ENCODE data around the gene EFCAB6. TPM values are rescaled to one million over a fixed set of nuclear protein-coding genes. Genes with fewer than 3 reads are reported as not detected.

Gene EFCAB6
- total RNA-seq, 1 donor from 2014 or later = 8.6 TPM

DNA sequence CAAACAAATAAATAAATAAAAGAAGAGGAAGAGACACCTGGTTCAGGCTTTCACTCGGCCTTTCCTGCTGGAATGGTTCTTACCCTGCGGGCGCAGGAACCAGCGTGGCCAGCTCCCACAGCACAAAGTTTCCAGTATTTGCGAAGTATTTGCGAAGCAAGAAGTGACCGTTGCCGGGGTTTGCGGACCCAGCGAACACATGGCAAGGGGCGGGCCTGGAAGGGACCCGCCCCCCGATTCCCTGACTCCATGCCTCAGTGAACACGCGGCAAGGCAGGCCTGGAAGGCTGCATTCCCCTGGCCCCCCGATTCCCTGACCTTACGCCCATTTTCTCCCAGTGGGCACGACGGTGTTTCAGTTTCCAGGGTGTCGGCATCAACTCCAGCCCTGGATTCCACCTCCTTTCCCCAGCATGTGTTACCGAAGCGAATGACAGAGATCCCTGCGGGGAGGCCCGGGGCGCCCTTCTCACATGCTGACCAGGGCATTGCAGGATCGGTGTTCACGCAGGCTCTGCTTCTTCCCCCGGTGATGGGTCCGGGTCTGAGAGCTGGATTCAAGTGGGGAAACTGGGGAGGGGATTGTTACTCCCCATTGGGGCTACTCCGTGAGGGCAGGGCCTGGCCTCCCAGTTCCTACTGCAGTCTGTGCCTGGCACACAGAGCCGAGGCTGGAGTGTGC, 297.5 kb downstream of the EFCAB6 start:
- no peaks in the 10 kb centered on the region for H3K4me1 ChIP-seq
- TF ChIP-seq, protein P1, sequence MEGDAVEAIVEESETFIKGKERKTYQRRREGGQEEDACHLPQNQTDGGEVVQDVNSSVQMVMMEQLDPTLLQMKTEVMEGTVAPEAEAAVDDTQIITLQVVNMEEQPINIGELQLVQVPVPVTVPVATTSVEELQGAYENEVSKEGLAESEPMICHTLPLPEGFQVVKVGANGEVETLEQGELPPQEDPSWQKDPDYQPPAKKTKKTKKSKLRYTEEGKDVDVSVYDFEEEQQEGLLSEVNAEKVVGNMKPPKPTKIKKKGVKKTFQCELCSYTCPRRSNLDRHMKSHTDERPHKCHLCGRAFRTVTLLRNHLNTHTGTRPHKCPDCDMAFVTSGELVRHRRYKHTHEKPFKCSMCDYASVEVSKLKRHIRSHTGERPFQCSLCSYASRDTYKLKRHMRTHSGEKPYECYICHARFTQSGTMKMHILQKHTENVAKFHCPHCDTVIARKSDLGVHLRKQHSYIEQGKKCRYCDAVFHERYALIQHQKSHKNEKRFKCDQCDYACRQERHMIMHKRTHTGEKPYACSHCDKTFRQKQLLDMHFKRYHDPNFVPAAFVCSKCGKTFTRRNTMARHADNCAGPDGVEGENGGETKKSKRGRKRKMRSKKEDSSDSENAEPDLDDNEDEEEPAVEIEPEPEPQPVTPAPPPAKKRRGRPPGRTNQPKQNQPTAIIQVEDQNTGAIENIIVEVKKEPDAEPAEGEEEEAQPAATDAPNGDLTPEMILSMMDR (IDR thresholded peaks at IDR 0.05) = no peak
- no peaks in the 10 kb centered on the region for H3K36me3 ChIP-seq
- no peak overlapping the region for H3K4me3 ChIP-seq
- H3K9me3 ChIP-seq = no peaks in the 10 kb centered on the region
- H3K27me3 ChIP-seq = no peaks in the 10 kb centered on the region
- no peak overlapping the region for H3K27ac ChIP-seq
- intact Hi-C loops (cut with DNase I) = no loop called here
- no peak for DNase-seq (ENCODE audit: low spot score in 2 of 2)

DNA sequence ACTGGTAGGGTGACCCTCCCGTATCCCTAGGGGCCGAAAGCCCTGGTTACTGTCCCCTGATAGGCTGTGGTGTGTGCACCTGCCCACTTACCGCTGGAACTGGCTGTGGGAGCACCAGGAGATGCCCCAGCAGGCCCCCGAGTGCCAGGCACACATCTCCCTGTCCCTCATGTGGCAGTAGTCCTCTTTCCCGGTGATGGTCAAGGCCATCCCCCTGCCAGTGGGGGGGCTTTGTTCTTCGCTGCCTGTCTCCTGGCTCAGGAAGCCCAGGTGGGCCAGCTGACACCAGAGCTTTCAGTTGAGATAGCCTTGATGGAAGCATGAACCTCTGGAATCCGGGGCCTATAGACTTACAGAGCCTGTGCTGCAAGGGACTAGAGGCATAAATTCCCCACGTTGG, 299.8 kb downstream of the EFCAB6 start:
- Histone ChIP-seq H3K36me3 (no peaks in the 10 kb centered on the region), H3K27ac (no peak overlapping the region), H3K9me3 (no peaks in the 10 kb centered on the region), H3K4me3 (no peak overlapping the region), H3K27me3 (no peaks in the 10 kb centered on the region), H3K4me1 (no peaks in the 10 kb centered on the region)
- TF ChIP-seq, protein P1 (IDR thresholded peaks at IDR 0.05) = no peak
- intact Hi-C loops (cut with DNase I) = no loop called here
- DNase-seq (ENCODE audit: low spot score in 2 of 2) = no peak

DNA sequence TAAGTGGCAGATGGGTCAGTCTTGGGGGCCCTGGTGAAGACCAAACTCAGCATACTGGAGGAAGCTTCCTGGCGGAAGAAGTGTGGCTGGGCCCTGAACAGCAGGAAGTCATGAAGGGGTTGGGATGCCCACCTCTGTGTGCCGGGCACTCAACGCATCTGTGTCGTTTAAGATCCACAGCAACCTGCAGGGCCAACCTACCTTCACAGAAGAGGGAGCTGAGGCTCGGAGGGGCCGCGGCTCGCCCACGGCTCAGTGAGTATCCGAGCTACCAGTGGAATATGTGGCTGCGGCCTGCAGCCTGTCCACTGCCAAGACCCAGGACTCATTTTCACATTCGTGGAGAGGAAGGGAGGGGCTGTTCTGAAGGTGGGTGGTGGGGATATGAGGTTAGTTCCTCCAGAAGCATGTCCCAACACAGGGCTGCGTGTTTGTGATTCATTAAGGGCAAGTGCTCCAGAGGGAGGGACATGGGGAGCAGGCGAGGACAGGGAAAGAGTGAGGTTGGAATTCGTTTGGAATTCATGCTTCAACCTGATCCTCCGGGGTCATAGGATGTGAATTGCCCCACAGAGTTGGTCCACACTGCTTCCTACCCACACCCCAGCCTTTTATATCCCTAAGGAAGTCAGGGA, 300.7 kb downstream of the EFCAB6 start:
- no peak for DNase-seq (ENCODE audit: low spot score in 2 of 2)
- intact Hi-C loops (cut with DNase I) = no loop called here
- TF ChIP-seq, protein P1 (IDR thresholded peaks at IDR 0.05) = no peak

DNA sequence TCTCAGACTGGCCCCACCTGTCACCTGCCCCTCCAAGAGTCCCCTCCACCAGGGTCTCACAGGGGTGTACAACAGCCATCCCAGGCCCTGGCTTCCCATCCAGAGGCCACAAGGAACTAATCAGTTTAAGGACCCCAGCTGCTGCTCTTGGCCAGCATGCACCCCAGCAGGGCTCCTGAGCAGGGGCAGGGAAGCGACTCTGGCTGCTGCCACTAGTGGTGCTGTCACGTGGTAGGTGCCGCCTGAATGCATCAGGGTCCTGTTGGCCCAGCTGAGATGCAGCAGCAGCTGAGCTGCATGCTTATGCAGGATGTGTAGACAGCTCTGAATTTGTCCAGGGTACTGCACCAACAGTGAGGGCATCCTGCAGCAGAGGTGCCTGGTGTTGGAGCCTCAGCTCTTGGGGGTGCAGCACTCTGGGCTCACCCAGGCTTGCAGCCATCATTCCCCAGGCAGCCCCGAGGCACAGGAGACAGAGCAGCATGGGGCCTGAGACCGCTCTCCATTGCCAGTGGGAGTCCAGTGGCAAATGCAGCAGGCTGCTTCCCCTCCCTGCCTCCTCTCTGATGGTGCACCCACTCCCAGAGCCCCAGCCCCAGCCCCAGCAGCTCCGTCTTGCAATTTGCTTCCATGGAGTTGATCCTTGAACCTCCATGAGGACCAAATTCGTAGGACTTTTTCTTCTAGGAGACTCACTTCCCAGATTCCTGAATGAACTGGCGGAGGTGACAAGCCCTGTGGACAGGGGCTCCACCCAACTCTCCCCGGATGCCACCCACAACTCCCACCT, 301.6 kb downstream of the EFCAB6 start:
- TF ChIP-seq, protein P1 (IDR thresholded peaks at IDR 0.05) = no peak
- no peak for DNase-seq (ENCODE audit: low spot score in 2 of 2)
- Histone ChIP-seq H3K27ac (no peak overlapping the region), H3K27me3 (no peaks in the 10 kb centered on the region), H3K4me3 (no peak overlapping the region), H3K4me1 (no peaks in the 10 kb centered on the region), H3K9me3 (no peaks in the 10 kb centered on the region), H3K36me3 (no peaks in the 10 kb centered on the region)
- intact Hi-C loops (cut with DNase I) = no loop called here

More for the DNA sequence above, 300.7 kb downstream of the EFCAB6 start:
- Histone ChIP-seq H3K36me3 (no peaks in the 10 kb centered on the region), H3K4me1 (no peaks in the 10 kb centered on the region), H3K4me3 (no peak overlapping the region), H3K27ac (no peak overlapping the region), H3K27me3 (no peaks in the 10 kb centered on the region), H3K9me3 (no peaks in the 10 kb centered on the region)

DNA sequence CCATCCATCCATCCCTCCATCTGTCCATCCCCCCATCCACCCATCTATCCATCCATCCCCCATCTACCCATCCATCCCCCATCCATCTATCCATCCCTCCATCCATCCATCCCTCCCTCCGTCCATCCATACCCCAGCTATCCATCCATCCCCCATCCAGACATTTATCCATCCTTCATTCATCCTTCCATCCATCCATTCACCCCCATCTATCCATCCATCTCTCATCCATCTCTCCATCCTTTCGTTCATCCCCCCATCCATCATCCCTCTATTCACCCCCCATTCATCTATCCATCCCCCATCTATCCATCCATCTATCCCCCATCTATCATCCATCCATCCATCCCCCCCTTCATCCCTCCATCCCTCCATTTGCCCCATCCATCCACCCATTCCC, 302.8 kb downstream of the EFCAB6 start:
- Histone ChIP-seq H3K4me3 (no peak overlapping the region), H3K36me3 (no peaks in the 10 kb centered on the region), H3K4me1 (no peaks in the 10 kb centered on the region), H3K9me3 (no peaks in the 10 kb centered on the region), H3K27me3 (no peaks in the 10 kb centered on the region), H3K27ac (no peak overlapping the region)
- DNase-seq (ENCODE audit: low spot score in 2 of 2) = no peak
- TF ChIP-seq, protein P1 (IDR thresholded peaks at IDR 0.05) = no peak
- intact Hi-C loops (cut with DNase I) = no loop called here
